ENCODE measurements around the gene PSMD14.
"Not testable (repeated sequence)": the region's sequence is repeated elsewhere in the genome, so short reads cannot be mapped to it uniquely, and the experiment has no call there.

PSMD14 gene

DNA sequence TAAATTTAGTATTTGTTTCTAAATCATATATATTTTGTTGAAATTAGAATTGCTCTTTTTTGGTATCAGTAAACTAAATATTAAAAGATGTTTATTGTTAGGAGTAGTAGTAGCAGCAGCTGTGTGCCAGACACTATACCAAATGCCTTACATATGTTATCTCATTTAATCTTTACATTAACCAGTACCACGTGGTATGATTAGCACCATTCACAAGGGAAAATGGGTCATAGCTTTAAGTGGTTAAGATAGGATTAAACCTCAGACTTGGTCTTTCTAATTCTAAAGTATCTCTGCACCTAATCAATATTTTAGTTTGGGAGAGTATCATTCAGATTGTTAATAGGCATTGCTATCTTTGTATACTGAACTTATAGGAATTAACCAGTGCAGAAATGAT lies 29.0 kb downstream of the PSMD14 start:
- DNase-seq (ENCODE audit: low read depth, low spot score) = no peak

DNA sequence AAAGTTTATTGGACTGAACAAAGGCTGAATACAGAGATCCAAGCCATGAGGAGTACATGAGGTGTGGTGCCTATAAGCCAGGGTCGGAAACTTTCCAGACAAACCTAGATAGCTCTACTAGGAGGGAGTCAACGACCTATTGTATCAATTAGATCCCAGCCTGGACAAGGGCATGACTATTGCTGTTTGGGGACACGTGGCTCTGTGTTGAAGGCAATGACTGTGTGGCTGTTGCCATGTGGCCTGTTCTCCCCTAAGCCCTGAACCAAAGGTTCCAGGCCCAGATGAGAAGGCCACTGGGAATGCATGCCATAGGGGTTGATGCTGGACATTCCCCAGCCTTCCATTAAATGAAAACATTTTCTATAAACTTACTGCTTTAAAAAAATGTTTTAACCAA lies 31.3 kb downstream of the PSMD14 start:
- DNase-seq (ENCODE audit: low read depth, low spot score) = not testable (repeated sequence)

DNA sequence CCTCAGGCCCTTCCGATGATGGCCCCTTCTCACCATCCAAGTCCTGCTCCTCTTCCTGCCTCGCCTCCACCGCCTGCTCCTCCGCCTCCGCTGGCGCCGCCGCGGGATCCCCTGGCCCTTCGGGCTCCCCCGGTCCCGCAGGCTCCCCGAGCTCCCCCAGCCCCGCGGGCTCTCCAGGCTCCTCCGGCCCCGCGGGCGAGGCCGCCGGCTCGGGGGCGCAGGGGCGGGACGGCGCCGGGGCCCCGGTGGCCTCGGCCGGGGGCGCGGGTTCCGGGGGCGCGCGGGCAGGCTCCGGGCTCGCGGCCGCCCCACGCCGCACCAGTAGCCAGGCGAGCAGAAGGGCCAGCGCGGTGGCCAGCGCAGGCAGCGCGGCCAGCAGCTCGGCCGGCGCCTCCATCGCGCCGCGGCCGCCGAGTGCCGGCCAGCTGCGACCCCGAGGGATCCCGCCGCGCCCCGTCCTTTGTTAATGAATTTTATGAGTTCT lies 32.7 kb downstream of the PSMD14 start:
- not testable (repeated sequence) for DNase-seq (ENCODE audit: low read depth, low spot score)

DNA sequence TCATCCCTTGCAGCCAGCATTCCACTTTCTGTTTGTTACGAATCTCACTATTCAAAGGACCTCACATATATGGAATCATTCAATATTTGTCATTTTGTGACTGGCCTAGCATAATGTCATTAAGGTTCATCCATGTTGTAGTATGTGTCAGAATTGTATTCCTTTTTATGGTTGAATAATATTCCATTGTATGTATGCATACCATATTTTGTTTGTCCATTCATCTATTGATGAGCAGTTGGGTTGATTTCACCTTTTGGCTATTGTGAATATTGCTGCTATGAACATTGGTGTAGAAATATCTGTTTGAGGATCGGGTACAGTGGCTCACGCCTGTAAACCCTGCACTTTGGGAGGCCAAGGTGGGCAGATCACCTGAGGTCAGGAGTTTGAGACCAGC lies 35.0 kb downstream of the PSMD14 start:
- DNase-seq (ENCODE audit: low read depth, low spot score) = no peak

DNA sequence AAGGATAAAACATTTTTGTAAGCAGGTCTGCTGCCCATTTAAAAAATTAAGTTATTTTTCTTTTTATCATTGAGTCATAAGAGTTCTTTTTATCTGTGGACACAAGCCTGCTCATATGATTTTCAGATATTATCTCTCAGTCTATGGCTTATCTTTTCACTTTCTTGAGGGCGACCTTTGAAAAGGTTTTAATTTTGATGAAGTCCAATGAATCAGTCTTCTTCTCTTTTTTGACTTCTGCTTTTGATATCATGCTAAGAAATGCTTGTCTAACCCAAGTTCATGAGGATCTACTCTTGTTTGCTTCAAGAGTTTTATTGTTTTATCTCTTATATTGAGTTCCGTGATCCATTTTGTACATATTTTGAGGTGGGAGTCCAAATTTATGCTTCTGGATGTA lies 36.5 kb downstream of the PSMD14 start:
- DNase-seq (ENCODE audit: low read depth, low spot score) = no peak

DNA sequence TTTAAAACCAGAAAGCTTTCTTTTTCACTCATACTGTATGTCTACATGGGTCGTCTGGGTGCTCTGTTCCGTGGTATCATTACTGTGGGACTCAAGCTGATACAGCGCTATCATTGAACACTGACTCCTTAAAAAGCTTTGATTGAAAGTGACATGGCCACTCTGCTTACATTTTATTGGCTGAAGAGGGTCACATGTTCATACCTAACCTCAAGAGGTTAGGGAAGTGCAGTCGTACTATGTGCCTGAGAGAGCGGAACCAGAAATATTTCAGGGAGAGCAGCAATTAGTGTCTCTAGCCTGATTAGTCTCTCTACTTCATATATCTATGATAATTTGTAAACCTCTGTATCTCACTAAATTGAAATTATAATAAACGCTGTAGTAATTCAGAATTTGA lies 43.5 kb downstream of the PSMD14 start:
- no peak for DNase-seq (ENCODE audit: low read depth, low spot score)

DNA sequence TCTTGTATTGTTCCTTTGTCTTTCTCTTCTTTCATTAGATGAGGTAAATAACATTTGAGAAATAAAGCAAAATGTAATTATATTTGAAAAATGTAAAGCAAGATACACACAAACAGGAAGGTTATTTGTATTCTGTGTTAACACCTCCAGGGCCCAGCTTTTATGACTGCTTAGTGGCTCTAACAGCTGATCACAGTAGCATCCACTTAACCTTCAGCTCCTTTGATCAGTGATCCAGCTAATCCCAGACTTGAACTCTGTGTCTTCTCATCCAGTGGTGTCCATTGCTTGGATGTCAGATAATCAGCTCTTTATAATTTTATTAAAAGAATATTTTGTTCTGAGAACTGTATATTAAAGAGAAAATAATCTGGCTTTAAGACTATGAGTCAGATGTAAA lies 44.5 kb downstream of the PSMD14 start:
- DNase-seq (ENCODE audit: low read depth, low spot score) = no peak

DNA sequence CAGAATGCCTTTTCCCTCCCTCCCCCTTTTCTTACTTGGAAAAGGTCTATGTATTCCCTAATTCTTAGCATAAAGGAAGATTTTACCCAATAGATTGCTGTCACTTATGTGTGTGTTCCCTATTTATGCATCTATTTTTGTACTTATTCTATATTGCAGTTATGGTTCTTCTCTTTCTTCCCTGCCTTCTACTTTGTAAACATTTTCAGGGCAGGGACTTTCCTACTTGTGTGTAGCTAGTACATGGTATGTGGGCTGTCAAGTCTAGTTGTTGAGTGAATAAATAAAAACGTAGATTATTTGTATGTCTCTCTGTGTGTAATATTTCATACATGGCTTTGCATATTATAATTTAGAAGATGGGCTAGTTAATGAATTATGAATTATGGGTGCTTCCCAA lies 45.3 kb downstream of the PSMD14 start:
- DNase-seq (ENCODE audit: low read depth, low spot score) = no peak

DNA sequence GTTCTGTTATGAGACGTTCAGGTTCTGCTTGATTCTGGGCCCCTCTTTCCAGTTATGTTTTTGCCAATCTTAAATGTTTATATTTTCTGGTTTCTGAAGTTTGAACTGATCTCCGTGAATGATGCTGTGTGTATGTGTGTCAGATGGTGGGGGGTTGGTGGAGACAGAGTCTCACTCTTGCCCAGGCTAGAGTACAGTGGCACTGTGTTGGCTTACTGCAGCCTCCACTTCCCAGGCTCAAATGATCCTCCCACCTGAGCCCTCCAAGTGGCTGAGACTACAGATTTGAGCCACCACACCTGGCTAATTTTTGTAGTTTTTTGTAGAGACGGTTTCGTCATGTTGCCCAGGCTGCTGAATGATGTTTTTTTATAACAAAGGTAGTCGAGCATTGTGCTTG lies 45.9 kb downstream of the PSMD14 start:
- DNase-seq (ENCODE audit: low read depth, low spot score) = no peak

DNA sequence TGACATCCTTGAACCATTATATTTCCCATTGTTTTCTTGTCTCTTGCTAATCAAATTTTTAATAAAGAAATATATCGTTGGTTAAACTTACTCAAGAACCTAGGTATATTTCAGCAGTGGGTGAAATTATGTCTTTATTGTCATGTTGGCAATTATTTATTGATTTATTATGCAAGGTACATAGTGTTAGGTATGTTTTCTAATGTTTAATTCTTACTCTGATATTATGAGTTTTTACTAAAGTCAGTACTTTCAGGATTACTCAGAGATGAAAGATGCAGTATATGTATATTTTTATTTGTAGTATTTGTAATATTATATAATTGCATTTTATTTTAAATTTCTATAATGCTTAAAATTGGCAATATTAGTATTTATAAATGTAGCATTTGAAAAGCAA lies 46.9 kb downstream of the PSMD14 start:
- DNase-seq (ENCODE audit: low read depth, low spot score) = no peak

DNA sequence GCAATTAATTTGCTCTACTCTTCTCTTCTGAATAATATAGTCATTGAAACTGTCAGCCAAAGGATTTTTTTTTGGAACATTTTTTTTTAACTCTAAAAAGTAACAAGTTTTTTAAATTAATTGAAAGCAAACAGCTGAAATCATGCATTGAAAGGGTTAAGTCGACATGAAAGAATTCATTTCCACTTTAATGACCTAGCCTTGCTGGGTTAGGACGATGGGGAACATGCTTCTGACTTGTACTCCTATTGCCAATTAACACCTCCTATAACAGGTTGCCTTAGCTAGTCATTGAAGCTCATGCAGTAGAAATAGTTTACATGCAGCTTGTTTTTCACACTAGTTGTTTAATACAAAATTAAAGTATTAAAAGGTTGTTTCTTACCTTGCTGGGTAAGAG lies 47.8 kb downstream of the PSMD14 start:
- DNase-seq (ENCODE audit: low read depth, low spot score) = no peak

DNA sequence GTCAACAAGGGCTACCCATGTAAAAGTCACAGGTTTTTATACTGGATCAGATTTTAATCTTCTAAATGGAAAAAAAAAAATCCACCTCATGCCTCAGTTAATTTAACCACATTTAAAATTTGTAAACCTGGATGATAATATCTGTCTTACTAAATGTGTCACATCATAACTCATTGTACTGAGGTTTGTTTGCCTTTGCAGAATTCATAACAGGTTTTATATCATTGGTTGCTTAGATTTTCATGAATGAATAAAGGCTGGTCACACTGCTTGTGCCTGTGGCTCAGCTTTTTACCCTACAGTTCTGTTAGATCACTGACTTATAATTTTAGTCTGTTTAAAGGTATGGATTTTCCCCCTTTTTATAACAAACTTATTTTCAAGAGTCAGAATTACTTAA lies 48.9 kb downstream of the PSMD14 start:
- no peak for DNase-seq (ENCODE audit: low read depth, low spot score)

DNA sequence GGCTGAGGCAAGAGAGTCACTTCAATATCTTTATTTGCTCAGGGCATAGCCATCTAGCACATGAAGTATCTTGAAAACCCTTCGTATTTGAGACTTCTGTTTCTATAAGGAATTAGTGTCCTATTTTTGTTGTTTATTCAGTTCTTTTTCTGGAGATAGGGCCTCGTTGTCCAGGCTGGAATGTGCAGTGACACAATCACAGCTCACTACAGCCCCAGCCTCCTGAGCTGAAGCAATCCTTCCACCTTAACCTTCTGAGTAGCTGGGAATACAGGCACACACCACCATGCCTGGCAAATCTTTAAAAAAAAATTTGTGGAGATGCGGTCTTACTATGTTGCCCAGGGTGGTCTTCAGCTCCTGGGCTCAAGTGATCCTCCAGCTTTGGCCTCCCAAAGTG lies 50.6 kb downstream of the PSMD14 start:
- DNase-seq (ENCODE audit: low read depth, low spot score) = no peak

DNA sequence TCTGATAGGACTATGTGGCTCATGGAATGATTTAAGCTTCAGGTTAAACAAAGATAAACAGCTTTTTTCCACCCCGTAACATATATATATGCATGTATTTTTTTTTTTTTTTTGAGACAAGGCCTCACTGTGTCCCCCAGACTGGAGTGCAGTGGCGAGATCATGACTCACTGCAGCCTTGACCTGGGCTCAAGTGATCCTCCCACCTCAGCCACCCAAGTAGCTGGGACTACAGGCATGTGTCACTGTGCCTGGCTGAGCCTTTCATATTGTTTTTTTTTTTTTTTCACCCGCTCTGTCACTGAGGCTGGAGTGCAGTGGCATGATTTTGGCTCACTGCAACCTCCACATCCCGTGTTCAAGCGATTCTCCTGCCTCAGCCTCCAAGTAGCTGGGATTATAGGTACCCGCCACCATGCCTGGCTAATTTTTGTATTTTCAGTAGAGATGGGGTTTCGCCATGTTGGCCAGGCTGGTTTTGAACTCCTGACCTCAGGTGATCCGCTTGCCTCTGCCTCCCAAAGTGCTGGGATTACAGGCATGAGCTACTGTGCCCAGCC lies 52.0 kb downstream of the PSMD14 start:
- DNase-seq (ENCODE audit: low read depth, low spot score) = not testable (repeated sequence)

DNA sequence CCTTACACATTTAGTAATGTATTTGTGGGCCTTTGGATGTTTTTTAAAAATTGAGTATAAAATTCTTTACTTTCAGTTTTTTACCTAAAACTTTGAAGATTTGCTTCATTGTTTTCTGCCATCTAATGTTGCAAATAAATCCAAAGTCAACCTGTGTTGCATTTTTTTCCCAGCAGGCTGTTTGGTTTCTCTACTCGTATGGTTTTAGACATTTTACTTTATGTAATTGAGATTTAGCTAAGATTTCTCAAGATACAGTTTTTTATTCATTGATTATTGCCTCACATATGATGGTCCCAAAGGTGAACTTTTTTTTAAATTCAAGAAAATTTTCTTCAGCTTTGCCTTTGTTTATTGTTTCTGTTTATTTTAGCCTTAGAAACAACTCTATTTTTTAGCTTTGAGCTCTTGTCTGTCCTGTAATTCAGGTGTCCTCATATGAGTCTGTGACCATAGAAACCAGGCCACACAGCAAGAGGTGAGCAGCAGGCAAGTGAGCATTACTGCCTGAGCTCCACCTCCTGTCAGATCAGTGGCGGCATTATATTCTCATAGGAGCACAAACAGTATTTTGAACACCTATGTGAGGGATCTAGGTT lies 54.4 kb downstream of the PSMD14 start:
- no peak for DNase-seq (ENCODE audit: low read depth, low spot score)

DNA sequence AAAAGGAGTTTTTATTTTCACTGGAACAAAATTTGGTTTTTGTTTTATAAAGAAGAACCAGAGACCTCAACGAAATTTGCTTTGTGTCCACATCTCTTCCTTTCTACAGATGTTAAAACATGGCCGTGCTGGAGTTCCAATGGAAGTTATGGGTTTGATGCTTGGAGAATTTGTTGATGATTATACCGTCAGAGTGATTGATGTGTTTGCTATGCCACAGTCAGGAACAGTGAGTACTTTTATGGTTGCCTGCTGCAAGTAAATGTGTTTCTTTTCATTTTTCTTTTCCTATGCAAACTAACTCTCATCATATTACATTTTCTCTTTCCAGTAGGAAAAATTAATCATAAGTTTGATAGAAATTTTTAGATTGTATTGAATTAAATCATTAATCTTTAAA lies 59.5 kb downstream of the PSMD14 start:
- no peak for DNase-seq (ENCODE audit: low read depth, low spot score)

DNA sequence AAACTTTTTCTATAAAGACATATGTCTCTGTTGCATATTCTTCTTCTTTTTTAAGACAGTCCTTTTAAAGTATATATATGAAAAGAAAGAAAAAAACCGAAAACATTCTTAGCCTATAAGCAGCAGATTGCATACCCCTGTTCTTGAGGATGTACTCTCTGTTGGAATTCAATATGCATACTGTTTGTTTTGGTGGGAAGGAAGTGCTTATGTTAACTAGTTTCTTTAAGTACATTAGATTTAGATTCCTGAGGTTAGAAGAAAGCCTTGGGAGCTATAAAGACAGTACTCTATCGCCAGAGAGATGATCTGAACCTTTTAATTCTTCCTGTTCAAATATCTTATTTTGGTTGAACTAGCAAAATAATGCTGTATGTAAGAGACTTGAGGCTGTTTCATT lies 61.1 kb downstream of the PSMD14 start:
- peak; percentile 15 for DNase-seq (ENCODE audit: low read depth, low spot score)

DNA sequence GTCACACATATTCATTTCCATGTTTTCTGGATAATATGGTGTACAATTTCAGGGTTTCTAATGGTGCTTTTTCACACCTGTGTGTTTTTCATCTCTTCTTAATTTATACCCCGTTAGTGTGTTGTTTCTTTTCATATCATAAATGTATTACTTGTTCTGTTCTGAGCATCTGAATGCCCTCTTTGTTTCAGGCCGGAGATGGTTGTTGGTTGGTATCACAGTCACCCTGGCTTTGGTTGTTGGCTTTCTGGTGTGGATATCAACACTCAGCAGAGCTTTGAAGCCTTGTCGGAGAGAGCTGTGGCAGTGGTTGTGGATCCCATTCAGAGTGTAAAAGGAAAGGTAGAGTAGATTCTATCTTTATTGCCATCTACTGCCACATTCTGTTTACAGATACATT lies 62.8 kb downstream of the PSMD14 start:
- DNase-seq (ENCODE audit: low read depth, low spot score) = no peak

DNA sequence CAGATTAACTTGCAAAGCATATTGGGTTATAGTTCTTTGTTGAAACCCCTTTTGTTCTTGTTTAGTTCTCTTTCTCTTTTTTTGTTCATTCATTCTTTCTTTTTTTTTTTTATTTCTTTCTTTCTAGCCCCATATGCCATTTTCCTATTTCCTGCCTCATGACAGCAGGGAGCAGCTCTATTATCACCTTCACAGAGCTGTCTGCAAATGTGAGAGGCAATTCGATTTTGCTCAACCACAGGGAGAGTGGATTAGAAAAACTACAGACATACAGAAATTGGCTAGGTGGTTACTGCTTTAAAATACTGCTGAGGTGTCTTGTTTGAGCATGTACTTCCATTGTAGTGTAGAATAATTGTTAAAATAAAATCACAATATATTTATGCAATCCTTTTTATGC lies 63.6 kb downstream of the PSMD14 start:
- no peak for DNase-seq (ENCODE audit: low read depth, low spot score)

DNA sequence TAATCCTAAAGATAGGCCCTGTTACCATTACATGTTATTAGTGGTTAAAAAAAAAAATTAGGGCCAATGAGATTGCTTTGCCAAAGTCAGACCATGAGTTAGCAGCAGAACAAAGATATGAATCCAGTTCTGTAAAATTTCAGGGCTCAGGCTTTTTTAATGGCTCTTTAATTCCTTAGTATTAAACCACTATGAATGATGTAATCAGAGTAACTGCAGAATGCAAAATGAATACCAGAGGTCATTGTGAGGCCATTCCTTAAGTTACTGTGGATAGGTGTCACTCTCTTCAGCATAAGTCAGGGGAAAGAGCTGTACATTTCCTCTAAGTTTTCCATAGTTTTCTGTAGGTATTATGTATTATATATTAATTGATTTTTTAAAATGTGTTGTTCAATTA lies 65.7 kb downstream of the PSMD14 start:
- DNase-seq (ENCODE audit: low read depth, low spot score) = no peak

DNA sequence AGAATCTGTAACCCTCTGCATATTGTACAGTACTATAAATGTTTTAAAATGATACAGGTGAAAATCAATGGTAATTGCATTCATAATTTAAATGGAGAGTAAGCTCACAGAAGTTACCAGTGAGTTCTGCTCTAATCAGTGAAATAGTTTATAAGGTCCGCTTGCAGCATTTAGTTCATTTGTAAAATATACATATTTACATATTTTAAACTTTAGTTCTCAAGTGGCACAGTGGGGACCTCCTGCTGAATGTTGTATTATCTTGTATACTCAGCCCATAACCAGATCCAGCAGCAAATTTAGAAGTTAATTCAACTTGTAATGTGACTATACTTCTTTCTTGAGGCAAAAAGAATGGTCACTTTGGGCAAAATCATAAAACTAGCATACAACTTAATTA lies 66.2 kb downstream of the PSMD14 start:
- DNase-seq (ENCODE audit: low read depth, low spot score) = no peak

DNA sequence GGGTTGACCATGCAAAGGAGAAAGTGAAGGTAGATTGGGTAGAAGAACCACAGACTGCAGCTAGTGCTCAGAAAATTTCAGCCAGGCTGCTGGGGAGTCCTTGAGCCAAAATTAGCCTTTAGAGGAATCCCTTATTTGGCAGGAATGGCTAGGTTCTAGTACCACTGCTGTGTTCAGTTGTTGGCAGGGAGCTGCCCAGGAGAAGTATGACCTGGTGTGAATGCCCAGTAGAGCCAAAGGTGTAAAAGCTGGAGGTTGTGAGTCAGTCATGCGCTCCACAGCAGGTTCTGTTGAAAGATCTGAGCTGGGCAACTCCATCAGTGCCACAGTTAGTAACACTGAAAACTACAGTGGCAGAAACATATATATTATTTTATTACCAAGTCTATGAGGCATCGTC lies 71.5 kb downstream of the PSMD14 start:
- no peak for DNase-seq (ENCODE audit: low read depth, low spot score)

DNA sequence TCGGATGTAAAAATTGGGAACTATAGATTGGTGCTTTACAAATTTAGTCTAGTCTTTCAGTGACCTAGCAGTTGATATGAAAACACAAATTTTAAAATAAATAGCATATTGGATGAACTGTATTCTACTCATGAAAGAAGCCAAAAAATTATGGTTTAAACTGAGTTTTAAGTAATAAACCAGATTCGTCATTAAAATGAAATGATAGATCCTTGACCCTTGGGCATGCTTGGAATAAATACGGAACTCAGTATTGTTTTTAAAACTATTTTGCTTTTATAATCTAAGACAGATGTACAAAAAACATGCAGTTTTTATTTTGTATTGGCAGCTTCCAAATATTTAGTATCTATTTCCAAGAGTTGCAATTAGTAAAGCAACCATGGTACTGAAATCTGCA lies 73.3 kb downstream of the PSMD14 start:
- no peak for DNase-seq (ENCODE audit: low read depth, low spot score)

DNA sequence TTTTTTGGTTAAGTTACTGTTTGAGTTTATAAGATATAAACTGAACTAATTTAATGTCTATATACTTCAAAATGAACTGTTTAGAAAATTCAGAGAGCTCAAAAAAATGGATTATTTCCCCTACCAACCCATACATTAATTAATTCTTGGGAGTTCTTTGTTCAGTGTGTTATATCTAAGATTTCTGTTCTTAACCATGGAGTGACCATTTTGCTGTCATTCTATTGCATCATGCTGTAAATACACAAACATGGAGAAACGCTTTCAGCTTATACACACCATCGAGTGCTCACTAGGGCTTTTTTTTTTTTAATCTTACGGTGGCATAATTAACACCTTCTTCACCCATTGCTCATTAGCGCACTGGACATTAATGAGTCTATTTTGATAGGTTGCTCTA lies 74.5 kb downstream of the PSMD14 start:
- DNase-seq (ENCODE audit: low read depth, low spot score) = no peak
